ENCODE data around the gene BTG1.

DNA sequence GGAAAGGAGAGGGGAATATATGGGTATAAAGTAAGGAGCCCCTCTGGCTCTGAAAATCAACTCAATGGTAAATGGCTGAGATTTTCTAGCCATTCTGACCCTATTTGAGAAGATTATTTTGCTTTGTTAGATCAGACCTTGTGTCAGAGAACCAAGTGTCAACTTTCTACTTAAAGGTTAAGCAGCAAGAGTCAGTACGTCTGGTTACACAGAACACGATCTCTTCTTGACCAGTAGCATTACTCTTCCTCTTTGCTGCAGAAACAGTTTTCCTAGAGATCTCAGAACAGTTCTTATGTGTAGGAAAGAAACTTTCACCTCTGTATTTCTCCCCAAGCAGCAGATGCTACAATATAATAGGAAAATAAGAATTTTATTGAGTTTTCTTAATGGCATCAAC lies 47.4 kb upstream of the BTG1 start:
- TF ChIP-seq POLR2A (IDR thresholded peaks at IDR 0.05), result no peak
- TF ChIP-seq, protein P1, sequence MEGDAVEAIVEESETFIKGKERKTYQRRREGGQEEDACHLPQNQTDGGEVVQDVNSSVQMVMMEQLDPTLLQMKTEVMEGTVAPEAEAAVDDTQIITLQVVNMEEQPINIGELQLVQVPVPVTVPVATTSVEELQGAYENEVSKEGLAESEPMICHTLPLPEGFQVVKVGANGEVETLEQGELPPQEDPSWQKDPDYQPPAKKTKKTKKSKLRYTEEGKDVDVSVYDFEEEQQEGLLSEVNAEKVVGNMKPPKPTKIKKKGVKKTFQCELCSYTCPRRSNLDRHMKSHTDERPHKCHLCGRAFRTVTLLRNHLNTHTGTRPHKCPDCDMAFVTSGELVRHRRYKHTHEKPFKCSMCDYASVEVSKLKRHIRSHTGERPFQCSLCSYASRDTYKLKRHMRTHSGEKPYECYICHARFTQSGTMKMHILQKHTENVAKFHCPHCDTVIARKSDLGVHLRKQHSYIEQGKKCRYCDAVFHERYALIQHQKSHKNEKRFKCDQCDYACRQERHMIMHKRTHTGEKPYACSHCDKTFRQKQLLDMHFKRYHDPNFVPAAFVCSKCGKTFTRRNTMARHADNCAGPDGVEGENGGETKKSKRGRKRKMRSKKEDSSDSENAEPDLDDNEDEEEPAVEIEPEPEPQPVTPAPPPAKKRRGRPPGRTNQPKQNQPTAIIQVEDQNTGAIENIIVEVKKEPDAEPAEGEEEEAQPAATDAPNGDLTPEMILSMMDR (IDR thresholded peaks at IDR 0.05), result no peak
